ENCODE results near the gene DAZL.
A peak's percentile ranks its signal among the peaks of the same experiment; 100 is the strongest.

DAZL gene

DNA sequence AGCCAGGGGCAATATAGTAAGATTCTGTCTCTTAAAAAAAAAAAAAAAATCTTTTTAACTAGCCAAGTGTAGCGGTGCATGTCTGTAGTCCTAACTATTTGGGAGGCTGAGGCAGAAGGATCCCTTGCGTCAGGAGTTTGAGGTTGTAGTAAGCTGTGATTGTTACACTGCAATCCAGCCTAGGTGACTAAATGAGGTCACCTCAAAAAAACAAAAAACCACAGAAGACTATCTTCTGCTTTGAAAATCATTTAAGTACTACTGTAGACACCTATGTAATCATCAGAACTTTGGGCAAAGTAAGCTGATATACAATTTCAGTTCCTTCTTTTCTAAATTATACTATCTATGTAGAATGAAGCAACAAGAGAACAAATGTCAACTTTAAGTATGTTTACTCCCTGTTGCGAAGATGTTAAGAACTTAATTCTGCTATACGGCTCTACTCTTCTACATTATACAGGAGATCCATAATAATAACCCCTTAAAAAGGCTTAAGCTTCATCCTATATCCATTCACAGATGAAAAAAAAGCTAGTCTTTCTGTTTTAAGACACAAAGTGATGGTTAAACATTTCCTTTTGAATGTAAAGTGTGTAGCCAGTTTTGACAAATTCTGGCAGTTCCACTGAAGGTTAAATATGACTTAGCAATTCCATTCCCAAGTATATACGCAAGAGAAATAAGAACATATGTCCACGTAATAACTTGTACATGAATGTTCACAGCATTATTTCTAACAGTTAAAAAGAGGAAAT lies 15.2 kb downstream of the DAZL start:
- no peak for DNase-seq

DNA sequence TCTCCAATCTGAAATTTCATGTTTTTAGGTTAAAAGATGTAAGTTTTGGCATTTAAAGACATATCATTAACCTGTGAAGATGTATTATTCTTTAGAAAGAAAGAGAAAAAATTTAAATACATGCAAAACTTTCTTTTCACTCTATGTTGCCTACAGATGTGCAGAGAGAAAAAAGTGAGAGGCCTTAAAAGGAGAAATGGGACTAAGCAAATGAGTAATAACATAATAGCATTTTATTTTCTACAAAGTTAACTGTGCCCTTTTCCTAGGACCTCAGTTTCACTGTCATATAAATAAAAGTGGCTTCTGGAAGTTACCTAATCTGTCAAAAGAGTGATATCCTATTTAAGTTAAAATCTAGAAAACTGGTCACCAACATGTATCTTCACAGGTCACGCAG lies 16.1 kb downstream of the DAZL start:
- no peak for DNase-seq

DNA sequence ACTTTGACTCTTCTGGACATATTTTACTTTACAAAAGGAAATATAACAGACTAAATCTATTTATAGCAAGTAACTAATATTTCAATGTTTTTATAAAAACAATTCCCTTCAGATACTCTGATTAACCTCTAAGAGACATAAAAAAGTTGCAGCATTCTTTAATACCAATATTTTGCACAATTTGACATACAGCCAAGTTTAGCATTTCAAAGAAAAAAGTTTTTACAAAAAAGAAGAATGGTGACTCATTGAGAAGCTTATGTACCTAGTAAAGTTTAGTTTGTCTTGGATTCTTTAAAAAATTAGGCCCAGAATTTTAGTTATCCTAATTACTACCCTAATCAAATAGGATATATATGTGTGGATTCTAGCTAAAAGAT lies 17.6 kb downstream of the DAZL start:
- DNase-seq, result no peak

DNA sequence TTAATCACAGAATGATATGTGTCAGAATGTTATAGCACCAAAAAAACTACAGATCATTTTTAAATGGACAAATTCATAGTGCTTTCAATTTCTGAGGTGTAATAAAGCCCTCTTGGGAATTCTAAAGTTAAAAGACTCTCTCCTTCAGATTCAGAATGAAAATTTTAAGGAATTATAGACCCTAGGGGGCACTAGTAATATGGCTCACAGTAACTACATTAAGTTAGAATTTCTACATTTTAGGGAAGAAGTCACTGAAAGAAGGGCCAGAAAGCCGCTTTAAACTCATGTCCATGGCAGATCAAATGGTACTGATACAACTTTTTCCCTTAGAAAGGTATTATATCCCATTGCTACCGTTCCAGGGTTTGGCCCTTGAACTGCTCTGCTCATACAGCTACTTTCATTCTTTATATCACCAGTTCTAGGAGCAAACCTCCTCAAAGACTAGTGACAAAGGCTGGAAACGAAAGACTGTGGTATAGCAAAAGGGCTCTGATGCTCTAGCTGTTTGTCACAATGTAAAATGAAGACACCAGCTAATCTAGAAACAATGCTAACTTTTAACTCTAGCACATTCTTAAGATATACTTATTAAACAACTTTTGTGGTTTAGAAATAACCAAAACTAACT lies 18.1 kb downstream of the DAZL start:
- DNase-seq, result no peak

DNA sequence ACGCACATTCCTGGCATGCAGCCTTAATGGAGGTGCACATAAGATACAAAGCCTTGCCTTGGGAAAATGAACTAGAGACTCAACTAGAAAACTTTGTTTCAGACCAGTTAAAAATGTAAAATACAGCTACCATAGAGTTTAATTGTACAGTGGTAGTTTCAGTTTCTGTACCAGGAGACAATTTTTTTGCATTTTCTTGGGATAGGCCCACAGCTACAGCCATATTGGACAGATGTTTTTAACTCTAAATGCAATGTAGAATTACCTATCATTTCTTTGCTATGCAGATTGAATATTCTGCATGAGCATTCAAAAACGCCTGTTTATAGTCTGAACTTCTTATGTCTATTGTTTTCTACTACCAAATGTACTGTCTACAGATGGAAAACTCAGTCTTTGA lies 20.3 kb downstream of the DAZL start:
- DNase-seq, result no peak

DNA sequence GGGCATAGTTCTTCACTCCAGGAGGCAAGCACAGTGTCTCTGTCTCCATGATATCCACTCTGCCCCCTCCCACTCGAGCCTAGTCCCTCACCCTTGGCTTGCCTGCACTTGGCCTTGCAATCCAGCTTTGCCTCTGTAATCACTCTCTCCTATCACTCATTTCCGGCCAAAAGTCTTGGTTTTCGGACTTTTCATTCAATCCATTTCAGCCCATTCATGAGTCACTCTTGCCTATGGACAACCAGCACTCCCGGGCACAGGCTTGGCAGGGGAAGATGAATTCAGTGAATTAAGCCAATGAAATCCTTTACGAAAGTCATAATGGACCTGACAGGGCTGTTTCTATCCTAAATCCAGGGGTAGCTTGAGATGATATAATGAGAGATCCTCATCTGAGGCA lies 21.7 kb downstream of the DAZL start:
- no peak for DNase-seq

DNA sequence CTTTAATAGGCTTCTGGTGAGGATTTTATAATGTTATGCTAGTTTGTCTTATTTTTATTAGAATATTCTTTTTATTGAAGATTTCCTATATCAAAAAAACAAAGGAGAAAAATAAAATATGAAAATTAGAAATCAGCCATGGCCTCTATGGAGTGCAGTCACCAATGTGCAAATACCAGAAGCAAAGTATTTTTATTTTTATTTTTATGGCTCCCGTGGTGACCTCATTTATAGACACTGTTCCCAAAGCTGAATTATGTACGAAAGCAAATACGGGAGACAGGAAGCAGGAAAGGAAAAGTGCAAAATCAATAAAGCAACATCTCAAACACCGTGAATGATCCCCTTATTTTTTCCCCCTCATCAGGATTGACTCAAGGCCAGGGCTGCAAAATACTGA lies 35.1 kb downstream of the DAZL start:
- DNase-seq, result no peak

DNA sequence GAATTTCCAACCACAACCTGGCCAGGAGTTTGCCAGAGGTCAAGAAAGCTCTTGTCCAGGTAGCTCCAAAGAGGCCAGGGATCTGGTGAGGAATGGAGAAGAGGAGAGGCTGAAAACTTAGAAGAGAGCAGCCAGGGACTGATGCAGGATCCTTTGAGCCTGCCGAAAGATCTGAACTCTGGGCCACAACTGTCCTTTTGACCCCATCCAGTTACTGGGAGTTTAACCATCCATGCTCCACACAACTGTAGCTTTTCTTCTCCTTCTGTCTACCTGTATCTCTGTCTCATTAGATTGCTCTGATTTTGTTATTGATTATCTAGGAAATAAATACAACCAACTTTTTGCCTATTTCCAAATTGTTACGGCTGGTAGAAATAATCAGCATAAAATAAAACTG lies 36.7 kb downstream of the DAZL start:
- no peak for DNase-seq

DNA sequence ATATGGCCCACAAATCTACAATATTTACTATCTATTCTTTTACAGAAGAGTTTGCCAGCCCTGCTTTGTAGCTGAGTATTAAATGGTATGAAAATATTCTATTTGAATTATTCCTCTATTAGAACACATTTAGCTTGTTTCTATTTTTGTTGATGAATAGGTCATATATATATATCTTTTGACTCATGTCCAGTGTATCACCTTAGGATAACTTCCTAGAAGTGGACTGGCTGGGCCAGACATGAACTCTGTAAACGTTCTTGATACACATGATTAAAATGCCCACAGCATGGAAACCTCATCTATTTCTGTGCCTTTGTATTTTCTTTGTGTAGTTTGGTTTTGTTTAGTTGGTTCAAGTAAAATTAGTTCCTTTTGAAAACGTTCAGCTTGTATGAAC lies 37.1 kb downstream of the DAZL start:
- no peak for DNase-seq

DNA sequence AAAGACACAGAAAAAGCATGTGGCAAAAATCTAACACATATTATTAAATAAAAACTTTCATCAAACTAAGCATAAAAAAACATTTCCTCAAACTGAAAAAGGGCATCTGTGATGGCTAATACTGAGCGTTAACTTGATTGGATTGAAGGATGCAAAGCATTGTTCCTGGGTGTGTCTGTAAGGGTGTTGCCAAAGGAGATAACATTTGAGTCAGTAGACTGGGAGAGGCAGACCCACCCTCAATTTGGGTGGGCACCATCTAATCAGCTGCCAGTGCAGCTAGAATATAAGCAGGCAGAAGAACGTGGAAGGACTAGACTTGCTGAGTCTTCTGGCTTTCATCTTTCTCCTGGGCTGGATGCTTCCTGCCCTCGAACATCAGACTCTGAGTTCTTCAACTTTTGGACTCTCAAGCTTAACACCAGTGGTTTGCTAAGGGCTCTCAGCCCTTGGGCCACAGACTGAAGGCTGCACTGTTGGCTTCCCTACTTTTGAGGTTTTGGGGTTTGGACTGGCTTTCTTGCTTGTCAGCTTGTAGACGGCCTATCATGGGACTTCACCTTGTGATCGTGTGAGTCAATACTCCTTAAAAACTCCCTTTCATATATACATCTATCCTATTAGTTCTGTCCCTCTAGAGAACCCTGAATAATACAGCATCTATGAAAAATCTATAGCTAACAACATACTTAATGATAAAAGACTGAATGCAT lies 45.4 kb downstream of the DAZL start:
- no peak for DNase-seq

DNA sequence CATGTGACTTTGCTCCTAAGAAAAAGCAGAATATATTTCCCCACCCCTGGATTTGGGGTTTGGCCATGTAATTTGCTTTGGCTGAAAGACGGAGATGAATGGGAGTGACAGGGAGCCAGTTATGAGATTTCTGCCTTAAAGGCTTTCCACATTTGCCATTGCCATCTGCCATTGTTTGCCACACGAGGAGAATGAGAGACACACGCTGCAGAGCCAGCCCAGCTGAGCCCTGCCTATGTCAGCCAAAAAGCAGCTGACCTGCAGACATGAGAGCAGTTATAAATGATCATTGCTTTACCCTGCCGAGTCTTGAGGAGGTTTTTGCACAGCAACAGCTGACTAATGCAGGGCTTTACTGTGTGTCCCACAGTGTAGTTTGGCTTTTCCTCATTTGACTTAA lies 51.1 kb downstream of the DAZL start:
- peak; percentile 55 for DNase-seq

DNA sequence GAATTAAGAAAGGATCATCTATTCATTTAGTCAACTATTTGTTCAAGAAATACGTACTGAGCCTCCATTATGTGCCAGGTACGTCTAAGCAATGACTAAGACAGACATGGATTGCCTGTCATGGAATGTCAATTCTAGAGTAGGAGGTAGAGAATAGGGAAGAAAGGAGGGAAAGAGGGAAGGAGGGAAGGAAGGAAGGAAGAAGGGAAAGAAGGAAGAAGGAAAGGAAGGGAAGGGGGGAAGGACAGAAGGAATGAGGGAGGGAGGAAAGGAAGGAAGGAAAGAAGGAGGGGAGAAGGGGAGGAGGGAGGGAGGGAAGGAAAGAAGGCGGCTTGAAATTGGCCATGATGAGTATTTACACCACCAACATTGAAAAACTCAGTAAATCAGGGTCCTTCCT lies 52.5 kb downstream of the DAZL start:
- no peak for DNase-seq

DNA sequence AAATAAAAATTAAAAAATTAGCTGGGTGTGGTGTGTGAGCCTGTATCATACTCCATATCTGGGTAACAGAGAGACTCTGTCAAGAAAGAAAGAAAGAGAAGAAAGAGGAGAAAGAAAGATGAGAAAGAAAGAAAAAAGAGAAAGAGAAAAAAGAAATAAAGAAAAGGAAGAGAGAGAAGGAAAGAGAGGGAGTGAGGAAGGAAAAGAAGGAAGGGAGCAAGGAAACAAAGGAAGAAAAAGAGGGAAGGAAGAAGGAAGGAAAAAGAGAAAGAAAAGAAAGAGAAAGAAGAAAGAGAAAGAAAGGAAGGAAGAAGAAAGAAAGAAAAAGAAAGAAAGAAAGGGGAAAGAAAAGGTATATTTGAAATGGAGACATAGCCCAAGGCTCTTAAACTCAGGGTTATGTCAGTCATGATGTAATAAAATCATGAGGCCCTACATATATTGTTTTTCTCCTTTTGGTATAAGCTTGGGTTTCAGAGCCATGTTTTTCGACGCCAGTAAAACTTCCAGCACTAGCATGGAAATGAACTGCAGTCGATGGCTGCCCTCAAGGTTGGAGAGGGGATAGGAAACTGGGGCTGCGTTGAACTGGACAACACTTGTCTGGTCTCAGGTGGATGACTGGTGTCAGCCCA lies 53.8 kb downstream of the DAZL start:
- DNase-seq, result no peak

DNA sequence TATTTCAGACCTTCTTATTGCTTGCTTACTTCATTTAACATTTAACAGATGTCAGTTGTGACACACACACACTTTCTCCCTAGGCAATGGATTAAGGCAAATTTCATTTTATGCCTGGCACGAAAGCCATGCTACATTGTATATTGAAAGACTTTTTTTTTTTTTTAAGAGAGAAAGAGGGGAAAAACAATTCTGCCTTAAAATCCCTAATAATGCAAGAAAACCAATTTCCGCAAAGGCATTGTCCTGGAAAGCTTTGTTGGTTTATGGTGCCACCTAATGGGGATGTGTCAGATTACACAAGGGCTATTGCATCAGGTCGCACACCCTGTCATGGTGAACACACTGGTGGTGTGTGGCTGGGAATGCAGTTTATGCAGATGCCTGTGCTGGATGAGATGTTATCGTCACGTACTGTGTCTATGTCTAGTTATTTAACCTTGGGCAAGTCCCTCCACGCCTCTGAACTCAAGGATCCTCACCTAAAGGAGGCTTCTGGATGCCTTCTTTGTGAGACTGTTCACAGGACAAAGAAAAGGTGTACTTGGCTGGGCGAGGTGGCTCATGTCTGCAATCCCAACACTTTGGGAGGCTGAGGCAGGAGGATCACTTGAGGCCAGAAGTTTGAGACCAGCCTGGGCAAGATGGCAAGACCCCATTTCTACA lies 54.4 kb downstream of the DAZL start:
- peak; percentile 72 for DNase-seq

DNA sequence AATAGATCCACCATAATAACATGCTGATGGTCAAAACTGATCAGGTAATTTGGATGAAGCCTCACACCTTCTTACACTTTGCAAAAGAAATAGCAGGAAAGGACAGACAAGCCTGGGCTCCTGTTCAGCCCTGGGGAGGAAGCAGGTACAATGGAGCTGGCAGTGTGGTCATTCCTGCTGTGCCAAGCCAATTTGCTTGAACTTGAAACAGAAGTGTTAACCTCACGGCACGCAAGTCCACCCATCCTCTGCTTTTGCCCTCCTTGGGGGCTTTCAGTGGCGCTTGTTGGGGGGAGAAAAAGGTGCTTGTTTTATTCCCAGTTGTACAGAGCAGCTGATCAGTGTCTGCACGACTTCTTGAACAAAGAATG lies 54.9 kb downstream of the DAZL start:
- no peak for DNase-seq

DNA sequence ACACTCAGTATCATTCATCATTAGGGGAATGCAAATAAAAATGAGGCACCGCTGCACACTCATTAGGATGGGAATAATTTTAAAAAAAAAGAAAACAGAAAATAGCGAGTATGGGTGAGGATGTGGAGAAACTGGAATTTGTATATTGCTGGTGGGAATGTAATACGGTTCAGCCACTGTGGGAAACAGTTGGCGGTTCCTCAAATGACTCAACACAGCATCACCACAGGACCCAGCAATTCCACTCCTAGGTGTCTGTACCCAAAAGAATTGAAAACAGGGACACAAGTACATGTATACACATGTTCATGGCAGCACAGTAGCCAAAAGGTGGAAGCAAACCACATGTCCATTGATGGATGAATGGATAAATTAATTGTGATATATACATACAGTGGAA lies 56.5 kb downstream of the DAZL start:
- DNase-seq, result no peak

DNA sequence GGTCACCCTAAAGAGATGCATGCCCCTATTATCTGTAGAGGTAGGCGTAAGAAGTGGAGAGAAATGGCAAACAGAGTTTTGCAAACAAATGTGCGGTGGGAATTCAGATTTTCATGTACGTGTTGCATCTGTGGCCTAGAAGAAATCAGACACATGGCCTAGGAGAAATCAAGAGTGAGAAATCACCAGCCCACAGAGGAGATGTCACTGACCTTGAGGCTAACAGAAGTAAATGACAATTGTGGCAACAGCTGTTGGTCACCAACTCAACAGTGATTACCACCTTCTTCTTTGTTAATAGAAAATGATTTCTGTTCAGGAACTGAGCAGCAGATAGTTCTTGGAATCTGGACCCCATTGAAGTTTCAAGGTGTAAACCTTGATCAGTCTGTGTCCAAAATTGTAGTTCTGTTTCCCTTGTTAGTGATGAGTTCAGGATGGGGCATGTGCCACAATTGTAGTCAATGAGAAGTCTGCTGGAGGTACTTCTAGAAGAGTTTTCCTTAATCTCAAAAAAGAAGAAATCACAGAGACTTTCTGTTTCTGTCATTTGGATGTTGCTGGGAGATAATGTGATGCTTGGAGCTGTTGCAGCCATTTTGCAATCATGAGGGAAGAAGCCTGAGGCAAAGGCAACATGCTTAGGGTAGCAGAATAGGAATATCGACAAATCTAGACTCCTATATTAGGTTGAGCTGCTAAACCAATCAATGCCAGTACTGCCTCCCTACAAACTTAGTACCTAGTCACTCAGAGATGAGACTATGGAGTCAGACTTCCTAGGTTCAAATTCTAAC lies 57.5 kb downstream of the DAZL start:
- no peak for DNase-seq

DNA sequence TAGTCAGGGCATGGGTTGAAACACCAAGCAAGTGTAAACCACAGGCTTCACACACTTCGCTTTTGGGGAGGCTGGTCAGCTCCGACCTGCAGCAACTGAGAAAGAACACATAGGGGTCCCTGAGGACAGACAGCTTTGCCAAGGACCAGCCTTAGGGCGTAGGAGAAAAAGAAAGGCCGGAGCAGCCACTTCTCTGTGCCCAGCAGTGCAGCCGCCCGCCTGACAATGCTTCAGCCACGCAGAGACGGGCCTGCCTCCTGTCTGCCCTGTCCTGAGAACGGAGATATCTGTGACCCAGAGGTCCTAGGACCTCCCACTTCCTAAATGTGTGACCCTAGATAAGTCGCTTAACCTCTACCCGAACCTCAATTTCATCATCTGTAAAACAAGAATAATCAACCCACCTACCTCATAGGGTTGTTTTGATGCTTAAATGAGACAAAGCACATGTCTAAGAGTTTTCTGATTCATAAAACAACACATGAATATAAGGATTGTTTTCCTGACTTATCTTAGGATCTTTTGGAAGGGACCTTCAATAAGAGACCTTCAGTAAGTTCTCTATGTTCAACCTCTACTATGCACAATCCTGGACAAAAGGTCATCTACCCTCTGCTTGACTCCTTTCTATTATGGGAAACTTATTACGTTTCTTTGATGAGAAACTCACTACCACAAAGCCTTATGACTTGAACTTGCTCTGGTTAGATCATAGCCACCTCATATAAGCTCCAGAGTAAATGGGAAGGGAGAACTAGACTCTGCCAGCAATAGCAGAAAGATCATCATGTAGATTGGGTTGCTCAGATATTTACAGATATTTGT lies 58.8 kb downstream of the DAZL start:
- no peak for DNase-seq

DNA sequence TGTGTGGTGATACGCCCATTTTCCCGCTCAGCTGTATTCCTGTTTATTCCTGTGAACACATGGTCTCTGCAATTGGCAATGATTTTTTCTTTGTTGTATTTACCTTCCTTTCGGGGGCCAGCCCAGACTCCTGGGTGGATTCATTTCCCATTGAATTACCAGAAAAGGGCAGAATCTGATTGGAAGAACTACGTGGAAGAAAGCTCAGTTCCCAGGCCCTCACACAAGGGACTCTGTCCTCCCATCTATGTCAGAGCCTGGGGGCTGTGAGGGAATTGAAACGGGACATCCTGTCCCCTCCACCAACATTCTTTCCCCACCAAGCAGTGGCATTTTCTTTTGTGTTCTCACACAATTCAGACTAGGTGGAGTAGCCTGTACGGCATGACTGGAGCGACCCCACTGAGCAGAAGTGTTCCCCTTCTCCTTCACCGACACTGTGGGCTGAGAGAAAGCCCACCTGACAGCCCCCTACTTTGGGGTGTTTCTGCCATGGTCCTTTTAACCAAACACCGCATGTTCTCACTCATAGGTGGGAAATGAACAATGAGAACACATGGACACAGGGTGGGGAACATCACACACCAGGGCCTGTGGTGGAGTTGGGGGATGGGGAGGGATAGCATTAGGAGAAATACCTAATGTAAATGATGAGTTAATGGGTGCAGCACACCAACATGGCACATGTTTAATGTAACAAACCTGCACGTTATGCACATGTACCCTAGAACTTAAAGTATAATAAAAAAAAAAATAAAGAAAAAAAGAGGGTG lies 59.6 kb downstream of the DAZL start:
- no peak for DNase-seq

DNA sequence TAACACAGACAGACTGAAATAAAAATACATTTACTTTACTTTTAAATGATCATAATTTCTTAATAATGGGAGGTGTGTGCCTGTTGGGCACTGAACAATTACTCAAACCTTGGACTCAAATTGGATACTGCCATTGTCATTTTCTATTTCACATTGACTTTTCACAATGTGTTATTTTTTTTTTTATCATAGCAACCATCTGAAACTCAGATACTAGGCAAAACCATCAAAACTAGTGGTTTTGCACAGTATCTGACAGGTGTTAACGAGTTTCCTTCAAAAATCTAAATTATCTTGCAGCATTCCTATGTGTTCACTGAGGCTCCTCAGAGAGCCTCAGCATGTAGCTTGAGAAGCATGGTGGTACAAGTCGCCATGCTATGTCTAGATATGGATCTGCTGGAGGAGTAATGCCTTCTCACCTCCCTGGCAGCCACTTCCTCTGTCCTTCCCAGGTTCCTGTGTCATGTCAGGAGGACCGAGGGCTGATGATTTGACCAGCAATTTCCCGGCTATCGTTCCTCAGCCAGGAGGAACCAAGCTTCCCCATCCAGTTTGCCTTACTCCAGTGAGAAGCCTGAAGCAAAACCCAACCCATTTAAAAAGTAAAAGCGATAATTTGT lies 61.9 kb downstream of the DAZL start:
- no peak for DNase-seq

Data from NCI-H2171 treated with DMSO at 0.1 percent for 48 hours (cell line).